Kidney (tissue), 14 donors: ENCODE measurements around the gene LAMA5. TPM values are rescaled to one million over a fixed set of nuclear protein-coding genes. Genes with fewer than 3 reads are reported as not detected.

Experiments used
- DNase-seq, 5 donors: peaks; one replicate each; pipeline ENCODE4 v3.0.0-alpha.2; 2013 to 2020
- FAIRE-seq: peaks from 2 replicates; lab custom pipeline; 2012; peaks lifted over from hg19 to GRCh38; lab: Jason Lieb, UNC
- H3K27ac ChIP-seq, 2 donors: one replicate each; pipeline ENCODE4 v1.7.0; 2013; ENCODE audit warnings: low read depth in 2 of 2, low read length in 2 of 2, inconsistent platforms in 1 of 2
- H3K27me3 ChIP-seq: one replicate; pipeline ENCODE4 v1.7.1; 2013; ENCODE audit warnings: low read length, inconsistent platforms; ENCODE audit not compliant: control insufficient read depth, insufficient read depth
- H3K36me3 ChIP-seq, 3 donors: one replicate each; pipeline versions ENCODE4 v1.7.0 to v1.7.1; 2013; ENCODE audit warnings: low read length in 3 of 3, control low read depth in 1 of 3, inconsistent platforms in 1 of 3; ENCODE audit not compliant: insufficient read depth in 3 of 3, control insufficient read depth in 2 of 3
- H3K4me1 ChIP-seq, 3 donors: one replicate each; pipeline versions ENCODE4 v1.7.0 to v1.7.1; 2013; ENCODE audit warnings: low read length in 3 of 3, inconsistent platforms in 1 of 3, low read depth in 1 of 3; ENCODE audit not compliant: control insufficient read depth in 2 of 3, insufficient read depth in 2 of 3
- H3K4me3 ChIP-seq, 3 donors: one replicate each; pipeline versions ENCODE4 v1.7.0 to v1.8.1; 2013; ENCODE audit warnings: low read length in 3 of 3, control low read depth in 1 of 3, inconsistent platforms in 1 of 3
- H3K9ac ChIP-seq, 3 donors: one replicate each; pipeline versions ENCODE4 v1.7.0 to v1.7.1; 2013; ENCODE audit warnings: low read length in 3 of 3, control low read depth in 1 of 3, inconsistent platforms in 1 of 3
- H3K9me3 ChIP-seq, 3 donors: one replicate each; pipeline versions ENCODE4 v1.7.0 to v1.7.1; 2013; ENCODE audit warnings: low read length in 3 of 3, control low read depth in 1 of 3, inconsistent platforms in 1 of 3; ENCODE audit not compliant: control insufficient read depth in 2 of 3, insufficient read depth in 1 of 3
- CTCF ChIP-seq: IDR thresholded peaks from 3 replicates; pipeline ENCODE4 v1.5.1; 2012; ENCODE audit warnings: mild to moderate bottlenecking, moderate library complexity, borderline replicate concordance; ENCODE audit not compliant: insufficient read depth; ENCODE audit errors: extremely low read depth
- intact Hi-C: fragments of 100-400 bp; cut with DNase I; formaldehyde crosslinking; loops from one replicate; pipeline ENCODE4 v1.11.1; 2022
- polyA plus RNA-seq: library from polyadenylated mRNA; stranded (reverse); fragments of 350-450 nt; fragmentation: Illumina TruSeq; extraction: RNeasy Lipid Tissue Mini Kit (QIAGEN cat#74804); gene quantifications from one replicate; pipeline ENCODE4 v1.2.3, GENCODE V29; 2014; ENCODE audit warnings: low read depth, low replicate concordance; ENCODE audit not compliant: insufficient read depth
- total RNA-seq: library from RNA; stranded (reverse); fragmentation: NEBNext Ultra II Directional; extraction: Animal tissue kit (Norgen Biotek cat#: 25700); gene quantifications from one replicate; pipeline ENCODE4 v1.2.1, GENCODE V29; 2021
- donor health status: control.
- donor health status: control.
- donor health status: control.
- donor health status: control.
- donor health status: control.
- donor health status: DM: yes; HTN: yes; CAD: no.
- donor health status: Normal renal cell carcinoma (clear cell type).

LAMA5 gene
- total and polyA plus RNA-seq, 2 donors from 2014 or later, result 94.0 to 342 TPM

GRCh38 chr20:62308102-62308822 lies 58.9 kb downstream of the LAMA5 start:
- peaks cover 0 to 28% (median 21%) of the 10 kb centered on the region in 3 donors for H3K4me1 ChIP-seq
- no peak for TF ChIP-seq CTCF
- H3K27me3 ChIP-seq, result no peaks in the 10 kb centered on the region
- DNase-seq (no peak), FAIRE-seq (no peak)
- intact Hi-C loops, result no loop called here
- H3K27ac ChIP-seq, result no peak overlapping the region
- H3K4me3 ChIP-seq, result no peak overlapping the region
- no peak overlapping the region for H3K9ac ChIP-seq
- no peaks in the 10 kb centered on the region for H3K9me3 ChIP-seq
- H3K36me3 ChIP-seq, result peaks cover 0 to 46% (median 14%) of the 10 kb centered on the region in 3 donors

GRCh38 chr20:62307226-62308101 lies 59.6 kb downstream of the LAMA5 start:
- DNase-seq, result no peak

DNA sequence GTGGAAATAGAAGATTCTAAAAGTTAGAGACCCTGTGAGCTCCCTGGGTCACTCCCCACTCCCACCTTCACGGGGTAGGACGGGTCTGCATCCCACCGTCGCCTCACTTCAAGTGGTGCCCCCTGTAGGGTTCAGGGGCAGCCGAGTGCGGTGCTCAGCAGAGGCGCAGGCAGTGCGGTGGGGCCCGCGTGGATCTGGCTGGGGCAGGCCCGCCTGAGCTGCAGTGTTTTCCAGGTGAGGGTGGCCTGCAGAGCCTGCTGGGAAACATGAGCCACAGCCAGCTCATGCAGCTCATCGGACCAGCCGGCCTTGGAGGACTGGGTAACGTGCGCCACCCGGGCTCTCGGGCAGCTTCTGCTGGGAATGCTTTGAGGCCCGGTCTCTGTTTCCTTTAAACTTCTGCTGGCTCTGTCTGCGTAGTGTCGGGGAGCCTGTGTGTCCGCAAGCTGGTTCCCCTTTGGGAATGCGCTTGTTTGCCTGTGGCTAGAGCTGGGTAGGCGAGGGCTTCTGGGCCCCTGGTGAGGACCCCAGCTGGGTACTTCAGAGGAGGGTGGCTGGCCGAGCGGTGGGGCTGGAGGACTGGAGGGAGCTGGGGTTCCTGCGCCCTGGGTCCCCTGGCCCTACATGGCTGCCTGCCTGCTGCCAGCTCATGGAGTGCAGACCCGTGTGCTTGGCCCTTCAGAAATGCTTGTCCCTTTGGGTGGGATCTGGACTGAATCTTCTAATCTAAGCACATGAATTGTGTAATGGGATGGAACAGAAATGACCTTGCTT lies 60.5 kb downstream of the LAMA5 start:
- intact Hi-C loops, result no loop called here
- Histone ChIP-seq H3K4me1 (peaks cover 0 to 28% (median 21%) of the 10 kb centered on the region in 3 donors), H3K36me3 (peaks cover 0 to 41% (median 12%) of the 10 kb centered on the region in 3 donors), H3K27me3 (no peaks in the 10 kb centered on the region), H3K27ac (no peak overlapping the region), H3K4me3 (no peak overlapping the region), H3K9me3 (no peaks in the 10 kb centered on the region), H3K9ac (no peak overlapping the region)
- TF ChIP-seq CTCF, result no peak
- no peak for FAIRE-seq
- no peak for DNase-seq

More at GRCh38 chr20:62307226-62308101, 59.6 kb downstream of the LAMA5 start:
- no peak overlapping the region for H3K9ac ChIP-seq
- H3K36me3 ChIP-seq, result peaks cover 0 to 41% (median 12%) of the 10 kb centered on the region in 3 donors
- no peak for TF ChIP-seq CTCF
- no peaks in the 10 kb centered on the region for H3K9me3 ChIP-seq
- H3K4me1 ChIP-seq, result peaks cover 0 to 28% (median 21%) of the 10 kb centered on the region in 3 donors
- H3K4me3 ChIP-seq, result no peak overlapping the region
- no peaks in the 10 kb centered on the region for H3K27me3 ChIP-seq
- H3K27ac ChIP-seq, result no peak overlapping the region
- intact Hi-C loops, result no loop called here
- FAIRE-seq, result no peak
